Body of pancreas (tissue), 4 donors: ENCODE measurements around the gene PITPNC1.

Experiments
- POLR2A ChIP-seq, 3 donors: fragments of 450-650 bp; IDR thresholded peaks; one replicate each; pipeline ENCODE4 v1.6.1; 2016; ENCODE audit warnings: antibody characterized with exemption in 3 of 3, mild to moderate bottlenecking in 2 of 3
- TF ChIP-seq, protein P1 (sequence below), 7 experiments: fragments of 450-650 bp in 4 of 7; fragments of 200-600 bp in 3 of 7; sonication (generic) in 3 of 7; IDR thresholded peaks; one replicate each; pipeline ENCODE4 v1.5.1; 2016 to 2019; ENCODE audit warnings: antibody characterized with exemption in 7 of 7

DNA sequence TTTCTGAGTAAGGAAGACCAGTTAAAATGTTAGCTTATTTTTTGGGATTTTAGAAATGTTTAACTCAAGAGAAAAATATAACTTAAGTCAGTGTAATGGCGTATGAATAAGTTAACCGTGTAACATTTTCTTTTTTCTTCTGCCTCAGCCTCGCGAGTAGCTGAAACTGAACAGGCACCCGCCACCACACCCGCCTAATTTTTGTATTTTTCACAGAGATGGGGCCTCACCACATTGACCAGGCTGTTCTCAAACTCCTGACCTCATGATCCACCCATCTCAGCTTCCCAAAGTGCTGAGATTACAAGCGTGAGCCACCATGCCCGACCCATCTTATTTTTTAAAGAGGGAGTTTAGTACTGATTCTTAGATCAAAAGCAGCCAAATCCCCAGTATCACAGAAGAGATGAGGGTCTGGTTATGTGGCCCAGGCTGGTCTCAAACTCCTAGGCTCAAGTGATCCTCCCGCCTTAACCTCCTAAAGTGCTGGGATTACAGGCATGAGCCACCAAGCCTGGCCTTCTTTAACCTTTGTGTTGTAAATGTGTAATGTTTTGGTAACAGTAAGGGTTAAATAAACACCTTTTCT, 16.8 kb downstream of the PITPNC1 start:
- TF ChIP-seq, protein P1, sequence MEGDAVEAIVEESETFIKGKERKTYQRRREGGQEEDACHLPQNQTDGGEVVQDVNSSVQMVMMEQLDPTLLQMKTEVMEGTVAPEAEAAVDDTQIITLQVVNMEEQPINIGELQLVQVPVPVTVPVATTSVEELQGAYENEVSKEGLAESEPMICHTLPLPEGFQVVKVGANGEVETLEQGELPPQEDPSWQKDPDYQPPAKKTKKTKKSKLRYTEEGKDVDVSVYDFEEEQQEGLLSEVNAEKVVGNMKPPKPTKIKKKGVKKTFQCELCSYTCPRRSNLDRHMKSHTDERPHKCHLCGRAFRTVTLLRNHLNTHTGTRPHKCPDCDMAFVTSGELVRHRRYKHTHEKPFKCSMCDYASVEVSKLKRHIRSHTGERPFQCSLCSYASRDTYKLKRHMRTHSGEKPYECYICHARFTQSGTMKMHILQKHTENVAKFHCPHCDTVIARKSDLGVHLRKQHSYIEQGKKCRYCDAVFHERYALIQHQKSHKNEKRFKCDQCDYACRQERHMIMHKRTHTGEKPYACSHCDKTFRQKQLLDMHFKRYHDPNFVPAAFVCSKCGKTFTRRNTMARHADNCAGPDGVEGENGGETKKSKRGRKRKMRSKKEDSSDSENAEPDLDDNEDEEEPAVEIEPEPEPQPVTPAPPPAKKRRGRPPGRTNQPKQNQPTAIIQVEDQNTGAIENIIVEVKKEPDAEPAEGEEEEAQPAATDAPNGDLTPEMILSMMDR (IDR thresholded peaks at IDR 0.05) = no peak
- TF ChIP-seq POLR2A (IDR thresholded peaks at IDR 0.05) = no peak
